Gastrocnemius medialis (tissue), 4 donors: Measurements from ENCODE around the gene ARAP3.

Experiments
- CTCF ChIP-seq, 5 experiments: fragments of 450-650 bp in 3 of 5; fragments of 200-600 bp in 2 of 5; sonication (generic) in 2 of 5; IDR thresholded peaks in 4 of 5; conservative IDR thresholded peaks in 1 of 5; 1 replicate in 4 of 5; 2 replicates in 1 of 5; pipeline ENCODE4 v1.5.1; 2016 to 2019; ENCODE audit warnings: antibody characterized with exemption in 5 of 5, mild to moderate bottlenecking in 3 of 5, moderate library complexity in 3 of 5
- POLR2A ChIP-seq, 2 donors: fragments of 450-650 bp; IDR thresholded peaks; one replicate each; pipeline ENCODE4 v1.6.1; 2017; ENCODE audit warnings: antibody characterized with exemption in 2 of 2, mild to moderate bottlenecking in 2 of 2, moderate library complexity in 2 of 2

GRCh38 chr5:141617128-141617527, 64.9 kb downstream of the ARAP3 start:
- TF ChIP-seq CTCF (IDR thresholded peaks at IDR 0.05 in 4 of 5, conservative IDR thresholded peaks at IDR 0.05 in 1 of 5) = no peak
- TF ChIP-seq POLR2A (IDR thresholded peaks at IDR 0.05) = no peak
